ENCODE results near the gene ASB10. TPM values are rescaled to one million over a fixed set of nuclear protein-coding genes. Genes with fewer than 3 reads are reported as not detected.

ASB10 gene
- total RNA-seq, 1 experiment from 2014 or later, result not detected

- TF ChIP-seq MXD4 (CRISPR knock-in tag; IDR thresholded peaks at IDR 0.05; ENCODE audit: borderline replicate concordance) (no peak), FOXK1 (CRISPR knock-in tag; IDR thresholded peaks at IDR 0.05) (no peak)
These were observed 22.5 kb upstream of the ASB10 start (continued) for GRCh38 chr7:151209588-151209987.

- peaks cover 5% of the 10 kb centered on the region for H3K36me3 Mint-ChIP-seq
- peaks cover 12% of the 10 kb centered on the region for H3K4me1 Mint-ChIP-seq
- peaks cover 2% of the 10 kb centered on the region for H3K27me3 Mint-ChIP-seq (ENCODE audit: low read depth)
- H3K9me3 Mint-ChIP-seq, result no peaks in the 10 kb centered on the region
- TF ChIP-seq NFATC4 (CRISPR knock-in tag; IDR thresholded peaks at IDR 0.05), result no peak
- no peak for TF ChIP-seq AR (CRISPR knock-in tag; IDR thresholded peaks at IDR 0.05)
- no peak for TF ChIP-seq TEAD1 (CRISPR knock-in tag; IDR thresholded peaks at IDR 0.05)
- TF ChIP-seq PRRX2 (CRISPR knock-in tag; IDR thresholded peaks at IDR 0.05), result no peak
- TF ChIP-seq TP53 (CRISPR knock-in tag; IDR thresholded peaks at IDR 0.05), result no peak
- TF ChIP-seq E2F5 (CRISPR knock-in tag; IDR thresholded peaks at IDR 0.05), result no peak
- H3K4me3 Mint-ChIP-seq, result no peak overlapping the region
- POLR2A ChIA-PET, result no interaction called here
- no peak for DNase-seq (ENCODE audit: low spot score)
- no peak for ATAC-seq
- no peak overlapping the region for H3K27ac Mint-ChIP-seq
- CTCF ChIA-PET, result interaction anchor here (2.4 kb wide), 1 partner anchor 36 kb away, joined by 7 read pairs; no protein-coding TSS in a partner anchor
These were observed 21.3 kb upstream of the ASB10 start for GRCh38 chr7:151208253-151208862.

GRCh38 chr7:151207804-151208203, 20.8 kb upstream of the ASB10 start:
- Mint-ChIP-seq H3K36me3 (no peaks in the 10 kb centered on the region), H3K4me3 (no peak overlapping the region), H3K4me1 (peaks cover 12% of the 10 kb centered on the region), H3K27me3 (ENCODE audit: low read depth) (peaks cover 6% of the 10 kb centered on the region), H3K27ac (no peak overlapping the region), H3K9me3 (no peaks in the 10 kb centered on the region)
- no peak for DNase-seq (ENCODE audit: low spot score)
- TF ChIP-seq ZBTB43 (CRISPR knock-in tag; IDR thresholded peaks at IDR 0.05) (no peak), TEAD4 (CRISPR knock-in tag; IDR thresholded peaks at IDR 0.05) (no peak), CDX4 (CRISPR knock-in tag; IDR thresholded peaks at IDR 0.05; ENCODE audit: borderline replicate concordance) (no peak), FOXP1 (CRISPR knock-in tag; IDR thresholded peaks at IDR 0.05; ENCODE audit: borderline replicate concordance) (no peak), PREB (CRISPR knock-in tag; IDR thresholded peaks at IDR 0.05; ENCODE audit: borderline replicate concordance) (no peak), TEAD1 (CRISPR knock-in tag; IDR thresholded peaks at IDR 0.05) (no peak), NR1H2 (CRISPR knock-in tag; IDR thresholded peaks at IDR 0.05) (no peak), NFE2L1 (CRISPR knock-in tag; IDR thresholded peaks at IDR 0.05) (no peak), ZNF121 (CRISPR knock-in tag; IDR thresholded peaks at IDR 0.05) (no peak), ZBTB21 (CRISPR knock-in tag; IDR thresholded peaks at IDR 0.05; ENCODE audit: borderline replicate concordance) (no peak), ZNF425 (CRISPR knock-in tag; conservative IDR thresholded peaks at IDR 0.05) (no peak), E2F5 (CRISPR knock-in tag; IDR thresholded peaks at IDR 0.05) (no peak), TCF7 (CRISPR knock-in tag; IDR thresholded peaks at IDR 0.05; ENCODE audit: low read depth) (no peak), ATF1 (CRISPR knock-in tag; IDR thresholded peaks at IDR 0.05) (no peak), SMAD4 (CRISPR knock-in tag; IDR thresholded peaks at IDR 0.05) (no peak), ATF3 (CRISPR knock-in tag; conservative IDR thresholded peaks at IDR 0.05) (no peak)
- ChIA-PET CTCF (interaction anchor here (2.4 kb wide), 1 partner anchor 37 kb away, joined by 7 read pairs; no protein-coding TSS in a partner anchor), POLR2A (no interaction called here)
- no peak for ATAC-seq
